Rectal smooth muscle tissue (tissue), 1 donor: ENCODE measurements around the gene USE1.

Experiments
- H3K27ac ChIP-seq: one replicate; pipeline ENCODE4 v1.7.0; 2013; ENCODE audit warnings: low read depth, low read length, inconsistent platforms
- H3K27me3 ChIP-seq: one replicate; pipeline ENCODE4 v1.7.0; 2013; ENCODE audit warnings: low read length; ENCODE audit not compliant: control insufficient read depth, insufficient read depth
- H3K36me3 ChIP-seq: one replicate; pipeline ENCODE4 v1.7.0; 2013; ENCODE audit warnings: low read length; ENCODE audit not compliant: control insufficient read depth, insufficient read depth
- H3K4me1 ChIP-seq: one replicate; pipeline ENCODE4 v1.7.0; 2013; ENCODE audit warnings: low read length; ENCODE audit not compliant: control insufficient read depth, insufficient read depth
- H3K4me3 ChIP-seq: one replicate; pipeline ENCODE4 v1.7.0; 2013; ENCODE audit warnings: low read length
- H3K9ac ChIP-seq: one replicate; pipeline ENCODE4 v1.7.0; 2013; ENCODE audit warnings: low read length

Gene USE1

DNA sequence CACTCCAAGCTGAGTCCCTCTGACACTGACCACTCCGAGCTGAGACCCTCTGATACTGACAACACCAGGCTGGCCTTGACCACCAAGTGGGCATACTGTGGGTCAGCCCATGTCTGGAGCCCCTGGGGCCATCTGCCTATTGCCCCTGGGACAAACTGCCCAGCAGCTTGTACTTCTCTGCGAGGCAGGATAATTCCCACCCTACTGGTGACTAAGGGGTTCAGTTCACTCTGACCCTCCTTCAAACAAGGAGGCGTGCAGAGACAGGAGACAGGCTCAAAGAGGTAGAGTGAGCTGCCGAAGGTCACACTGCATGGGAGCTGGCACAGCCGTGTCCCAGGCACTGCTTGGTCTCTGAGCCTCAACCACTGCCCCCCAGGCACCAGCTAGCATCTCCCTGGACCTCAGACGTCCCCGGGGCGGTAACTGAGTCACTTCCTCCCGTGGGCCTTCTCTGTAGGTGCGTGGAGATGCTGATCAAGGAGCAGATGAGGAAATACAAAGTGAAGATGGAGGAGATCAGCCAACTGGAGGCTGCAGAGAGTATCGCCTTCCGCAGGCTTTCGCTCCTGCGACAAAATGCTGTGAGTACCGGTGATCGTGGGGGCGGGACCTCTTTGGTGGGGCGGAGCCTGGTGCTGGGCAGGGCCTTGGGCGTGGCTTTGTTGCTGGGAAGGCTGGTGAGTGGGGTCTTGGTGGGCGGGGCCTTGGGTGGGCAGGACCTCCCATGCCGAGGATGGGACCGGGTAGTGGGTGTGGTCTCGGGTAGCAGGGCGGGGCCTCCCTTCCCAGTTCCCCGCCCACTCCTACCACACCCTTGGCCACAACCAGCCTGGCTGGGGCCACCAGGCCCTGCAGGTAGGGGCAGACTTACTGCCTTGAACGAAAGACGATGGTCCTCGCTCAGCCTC, 5.8 kb upstream of the USE1 start:
- Histone ChIP-seq H3K9ac (no peak overlapping the region), H3K27me3 (no peaks in the 10 kb centered on the region), H3K4me3 (no peak overlapping the region), H3K36me3 (peaks cover 29% of the 10 kb centered on the region), H3K4me1 (no peaks in the 10 kb centered on the region), H3K27ac (no peak overlapping the region)

DNA sequence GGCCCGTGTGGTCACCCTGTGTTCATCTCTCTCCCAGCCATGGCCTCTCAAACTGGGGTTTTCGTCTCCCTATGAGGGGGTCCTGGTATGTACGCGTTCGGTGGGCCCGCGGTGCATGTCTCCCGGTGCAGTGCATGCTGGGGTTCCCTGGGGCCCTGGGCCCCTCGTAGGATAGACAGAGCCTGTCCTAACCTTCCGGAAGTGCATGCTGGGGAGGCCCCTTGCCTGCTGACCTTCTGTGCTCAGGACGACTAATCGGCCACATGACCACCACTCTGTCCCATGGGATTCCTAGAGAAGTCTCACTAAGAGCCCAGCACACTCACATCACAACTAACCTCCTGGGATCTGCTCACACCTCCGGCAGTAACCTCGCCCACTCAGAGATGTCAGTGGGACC, 4.9 kb upstream of the USE1 start:
- no peak overlapping the region for H3K27ac ChIP-seq
- H3K4me3 ChIP-seq = no peak overlapping the region
- peaks cover 3% of the 10 kb centered on the region for H3K4me1 ChIP-seq
- H3K27me3 ChIP-seq = no peaks in the 10 kb centered on the region
- H3K9ac ChIP-seq = no peak overlapping the region
- H3K36me3 ChIP-seq = peaks cover 29% of the 10 kb centered on the region

DNA sequence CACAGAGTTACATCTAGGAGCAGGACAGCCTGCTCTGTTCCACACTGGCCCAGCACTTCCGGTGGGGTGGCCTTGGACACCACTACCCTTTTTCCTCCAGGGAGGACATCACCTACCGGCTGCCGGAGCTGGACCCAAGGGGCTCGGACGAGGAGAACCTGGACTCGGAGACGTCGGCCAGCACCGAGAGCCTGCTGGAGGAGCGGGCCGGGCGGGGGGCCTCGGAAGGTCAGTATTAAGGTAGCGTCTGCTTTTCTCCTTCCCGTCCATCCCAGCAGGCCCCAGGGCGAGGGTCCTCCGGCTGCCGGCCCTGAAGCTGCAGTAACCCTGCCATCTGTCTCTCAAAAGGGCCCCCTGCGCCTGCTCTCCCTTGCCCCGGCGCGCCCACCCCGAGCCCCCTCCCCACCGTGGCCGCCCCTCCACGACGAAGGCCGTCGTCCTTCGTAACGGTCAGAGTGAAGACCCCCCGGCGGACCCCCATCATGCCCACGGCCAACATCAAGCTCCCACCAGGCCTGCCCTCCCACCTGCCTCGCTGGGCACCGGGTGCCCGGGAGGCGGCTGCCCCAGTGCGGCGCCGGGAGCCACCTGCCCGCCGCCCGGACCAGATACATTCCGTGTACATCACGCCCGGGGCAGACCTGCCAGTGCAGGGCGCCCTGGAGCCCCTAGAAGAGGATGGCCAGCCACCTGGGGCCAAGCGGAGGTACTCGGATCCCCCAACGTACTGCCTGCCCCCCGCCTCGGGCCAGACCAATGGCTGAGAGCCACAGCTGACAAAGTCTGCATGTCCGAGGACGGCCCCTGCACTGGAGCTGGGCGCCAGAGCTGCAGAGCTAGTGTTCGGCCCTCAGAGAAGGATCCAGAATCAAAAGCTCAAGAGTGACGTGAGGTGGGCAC, 3.4 kb upstream of the USE1 start:
- Histone ChIP-seq H3K36me3 (peaks cover 24% of the 10 kb centered on the region), H3K27me3 (no peaks in the 10 kb centered on the region), H3K27ac (no peak overlapping the region), H3K9ac (no peak overlapping the region), H3K4me3 (no peak overlapping the region), H3K4me1 (peaks cover 6% of the 10 kb centered on the region)

DNA sequence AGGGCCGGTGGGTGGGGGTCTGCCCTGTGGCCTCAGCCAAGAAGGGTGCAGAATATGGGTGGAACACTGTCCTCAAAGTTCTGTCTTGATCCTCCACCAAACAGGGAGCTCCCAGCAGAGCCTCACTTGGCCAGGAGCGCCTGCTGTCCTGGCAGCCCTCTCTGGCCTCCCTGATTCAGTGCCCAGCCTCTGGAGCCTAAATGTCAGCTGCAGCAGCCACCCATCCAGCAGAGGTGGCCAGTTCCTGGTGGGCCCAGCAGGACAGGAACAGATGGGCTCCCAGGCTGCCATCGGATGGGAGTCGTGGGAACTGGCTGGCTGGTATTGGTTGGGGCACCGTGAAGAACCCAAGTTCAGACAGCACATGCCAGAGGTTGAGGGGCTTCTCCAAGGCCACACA, 1.8 kb upstream of the USE1 start:
- no peak overlapping the region for H3K4me3 ChIP-seq
- no peak overlapping the region for H3K9ac ChIP-seq
- H3K27me3 ChIP-seq = no peaks in the 10 kb centered on the region
- H3K4me1 ChIP-seq = peaks cover 6% of the 10 kb centered on the region
- no peak overlapping the region for H3K27ac ChIP-seq
- H3K36me3 ChIP-seq = peaks cover 30% of the 10 kb centered on the region

DNA sequence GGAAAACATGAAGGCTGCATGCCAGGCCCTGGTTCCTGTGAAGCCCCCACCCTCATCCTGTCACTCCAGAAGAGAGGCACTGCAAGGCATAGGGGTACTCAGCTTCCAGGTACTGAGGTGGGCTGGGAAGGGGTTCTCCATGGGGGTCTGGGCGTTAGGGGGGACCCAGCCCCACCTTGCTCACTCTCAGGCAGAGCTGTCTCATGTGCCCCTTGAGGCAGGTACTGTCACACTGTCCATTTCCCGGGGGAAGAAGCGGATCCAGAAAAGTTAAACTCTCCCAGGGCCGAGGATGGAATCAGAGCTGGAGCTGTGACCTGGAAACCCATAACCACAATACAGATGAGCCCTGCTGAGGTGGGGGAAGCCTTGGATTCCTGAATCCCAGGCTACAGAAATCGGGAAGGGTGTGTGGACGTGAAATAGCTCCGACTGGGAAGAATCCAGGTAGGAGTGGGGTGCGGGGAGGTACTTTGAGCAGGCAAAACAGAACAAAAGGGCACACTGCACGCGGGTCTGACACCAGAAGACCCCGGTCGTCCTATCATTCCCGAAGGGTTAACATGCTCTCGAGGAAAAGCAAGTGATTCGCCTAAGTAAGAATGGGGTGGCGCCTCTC, 540 bp upstream of the USE1 start:
- Histone ChIP-seq H3K27me3 (no peaks in the 10 kb centered on the region), H3K27ac (peak overlapping the region; percentile 93), H3K36me3 (peaks cover 21% of the 10 kb centered on the region), H3K9ac (peak overlapping the region; percentile 43), H3K4me1 (peaks cover 6% of the 10 kb centered on the region), H3K4me3 (peak overlapping the region; percentile 93)

DNA sequence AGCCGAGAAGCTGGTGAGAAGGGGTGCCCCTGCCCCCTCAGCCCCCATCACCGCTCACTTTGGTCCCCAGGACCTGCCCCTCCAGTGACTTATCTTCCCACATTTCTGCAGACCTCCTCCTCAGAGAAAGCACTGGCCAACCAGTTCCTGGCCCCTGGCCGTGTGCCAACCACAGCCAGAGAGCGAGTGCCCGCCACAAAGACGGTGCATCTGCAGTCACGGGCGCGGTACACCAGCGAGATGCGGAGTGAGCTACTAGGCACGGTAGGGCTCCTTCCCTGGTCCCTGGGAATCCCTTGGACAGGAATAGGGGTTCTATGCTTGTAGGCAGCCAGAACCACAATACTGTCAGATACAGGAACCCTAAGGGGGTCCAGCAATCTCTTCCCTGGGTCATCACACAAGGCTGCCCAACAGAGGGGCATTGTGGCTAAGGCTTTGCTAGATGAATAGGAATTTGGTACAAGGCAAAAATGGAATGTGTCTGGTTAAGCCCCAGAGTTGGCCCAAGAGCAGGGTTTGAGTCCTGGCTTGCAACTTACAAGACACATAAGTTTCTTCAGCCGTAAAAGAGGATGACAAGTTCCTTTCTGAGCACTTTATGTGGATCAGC, 1.0 kb downstream of the USE1 start:
- Histone ChIP-seq H3K4me3 (peak overlapping the region; percentile 93), H3K36me3 (peaks cover 14% of the 10 kb centered on the region), H3K4me1 (peaks cover 6% of the 10 kb centered on the region), H3K27me3 (no peaks in the 10 kb centered on the region), H3K27ac (no peak overlapping the region), H3K9ac (no peak overlapping the region)

DNA sequence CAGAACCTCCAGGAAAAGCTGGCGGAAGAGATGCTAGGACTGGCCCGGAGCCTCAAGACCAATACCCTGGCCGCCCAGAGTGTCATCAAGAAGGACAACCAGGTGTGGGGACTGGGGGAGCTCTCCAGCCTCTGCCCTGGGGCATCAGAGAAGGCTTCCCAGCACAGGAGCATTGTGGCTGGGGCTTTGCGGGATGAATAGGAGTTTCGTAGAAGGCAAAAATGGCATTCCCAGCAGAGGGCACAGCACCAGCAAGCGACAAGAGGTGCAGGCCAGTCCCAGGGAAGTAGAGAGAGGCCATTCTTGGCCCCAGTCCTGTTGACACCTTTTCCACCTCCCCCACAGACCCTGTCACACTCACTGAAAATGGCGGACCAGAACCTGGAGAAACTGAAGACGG, 4.1 kb downstream of the USE1 start:
- Histone ChIP-seq H3K9ac (no peak overlapping the region), H3K27ac (no peak overlapping the region)

DNA sequence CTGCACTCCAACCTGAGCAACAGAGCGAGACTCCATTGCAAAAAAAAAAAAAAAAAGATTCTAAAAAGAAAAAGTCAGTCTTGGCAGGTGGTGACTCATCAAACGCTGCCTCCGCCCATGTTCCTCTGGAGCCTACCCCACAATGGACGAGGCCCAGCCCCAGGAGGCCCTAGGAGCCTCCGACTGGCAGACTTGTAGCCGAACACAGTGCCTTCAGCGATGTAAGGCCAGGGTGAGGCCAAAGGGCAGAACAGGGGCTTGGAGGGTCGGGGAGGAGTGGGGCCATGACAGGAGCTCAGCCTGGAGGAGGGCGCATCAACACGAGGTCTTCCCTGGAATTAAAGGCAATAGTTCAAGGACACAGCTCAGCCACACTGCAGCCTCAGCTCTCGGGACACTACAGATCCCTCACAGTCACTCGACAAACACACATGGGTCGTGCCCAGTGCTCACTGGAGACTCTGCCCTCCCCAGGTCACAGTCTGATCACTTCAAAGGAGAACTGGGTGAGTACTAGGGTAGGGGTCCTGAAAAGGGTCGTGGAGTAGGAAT, 5.1 kb downstream of the USE1 start:
- Histone ChIP-seq H3K27ac (no peak overlapping the region), H3K4me3 (no peak overlapping the region), H3K36me3 (peaks cover 8% of the 10 kb centered on the region), H3K27me3 (no peaks in the 10 kb centered on the region), H3K9ac (no peak overlapping the region), H3K4me1 (peaks cover 3% of the 10 kb centered on the region)

More for the DNA sequence above, 4.1 kb downstream of the USE1 start:
- Histone ChIP-seq H3K27me3 (no peaks in the 10 kb centered on the region), H3K4me1 (peaks cover 6% of the 10 kb centered on the region), H3K4me3 (no peak overlapping the region), H3K36me3 (peaks cover 8% of the 10 kb centered on the region)

DNA sequence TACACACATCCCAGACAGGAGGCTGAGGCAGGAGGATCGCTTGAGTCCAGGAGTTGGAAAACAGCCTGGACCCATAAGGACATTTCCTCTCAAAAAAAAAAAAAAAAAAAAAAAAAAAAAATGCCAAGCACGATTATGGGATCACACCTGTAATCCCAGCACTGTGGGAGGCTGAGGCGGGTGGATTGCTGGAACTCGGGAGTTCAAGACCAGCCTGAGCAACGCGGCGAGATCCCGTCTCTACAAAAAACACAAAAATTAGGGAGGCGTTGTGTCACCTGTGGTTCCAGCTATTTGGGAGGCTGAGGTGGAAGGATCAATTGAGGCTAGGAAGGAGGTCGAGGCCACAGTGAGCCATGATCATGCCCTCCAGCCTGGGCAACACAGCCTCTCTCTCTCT, 9.9 kb downstream of the USE1 start:
- H3K9ac ChIP-seq = no peak overlapping the region
- no peak overlapping the region for H3K27ac ChIP-seq
- H3K27me3 ChIP-seq = no peaks in the 10 kb centered on the region
- no peaks in the 10 kb centered on the region for H3K4me1 ChIP-seq
- H3K36me3 ChIP-seq = peaks cover 5% of the 10 kb centered on the region
- no peak overlapping the region for H3K4me3 ChIP-seq

DNA sequence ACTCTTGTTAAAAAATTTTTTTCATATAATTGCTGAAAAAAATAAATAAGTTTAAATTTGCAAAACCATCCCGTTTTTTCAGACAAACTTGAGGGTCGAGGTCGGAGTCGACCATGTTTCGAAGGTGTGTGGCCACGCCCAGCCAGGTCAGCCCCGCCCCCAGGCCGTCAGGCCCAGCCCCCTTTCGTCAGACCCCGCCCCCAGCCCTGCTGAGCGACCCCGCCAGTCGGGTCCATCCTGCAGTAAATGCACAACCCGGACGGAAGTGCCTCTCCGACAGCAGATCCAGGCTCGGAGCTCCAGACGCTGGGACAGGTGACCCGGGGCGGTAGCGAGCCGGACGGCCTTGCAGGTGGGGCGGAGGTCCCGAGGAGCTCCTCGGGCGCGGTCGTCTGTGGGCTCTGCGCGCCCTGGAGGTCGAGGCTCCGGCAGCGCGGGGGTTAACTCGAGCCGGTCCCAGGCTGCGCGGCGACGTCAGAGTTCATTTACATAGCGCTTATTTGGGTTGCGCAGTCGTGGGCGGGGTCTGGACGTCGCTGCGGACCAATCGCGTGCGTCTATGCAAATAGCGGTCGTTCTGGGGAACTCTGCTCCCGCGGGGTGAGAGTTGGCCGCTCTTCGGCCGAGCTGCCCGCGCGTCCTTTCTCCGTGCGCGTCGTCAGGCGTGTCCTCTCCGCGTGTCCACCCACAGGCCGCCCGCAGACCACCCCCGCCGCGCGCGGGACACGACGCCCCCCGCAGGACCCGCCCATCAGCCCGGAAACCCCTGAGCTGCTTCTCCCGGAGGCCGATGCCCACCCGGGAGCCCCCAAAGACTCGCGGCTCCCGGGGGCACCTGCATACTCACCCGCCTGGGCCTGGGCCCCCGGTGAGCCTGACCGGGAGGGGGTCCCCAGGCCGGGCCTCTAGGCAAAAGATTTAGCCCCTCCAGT, 11.1 kb downstream of the USE1 start, which contains the start of gene OCEL1:
OCEL1 (plus strand) TSS at position 225 of the 932 bp plus-strand sequence; CDS start at position 247, 22 bp downstream.
- peak within 1 kb of the TSS; percentile 95 for H3K4me3 ChIP-seq
- H3K27ac ChIP-seq = peak within 1 kb of the TSS; percentile 81
- no peaks in the 10 kb centered on the region for H3K27me3 ChIP-seq
- H3K4me1 ChIP-seq = no peaks in the 10 kb centered on the region
- H3K36me3 ChIP-seq = peaks cover 8% of the 10 kb centered on the region
- peak within 1 kb of the TSS; percentile 56 for H3K9ac ChIP-seq

DNA sequence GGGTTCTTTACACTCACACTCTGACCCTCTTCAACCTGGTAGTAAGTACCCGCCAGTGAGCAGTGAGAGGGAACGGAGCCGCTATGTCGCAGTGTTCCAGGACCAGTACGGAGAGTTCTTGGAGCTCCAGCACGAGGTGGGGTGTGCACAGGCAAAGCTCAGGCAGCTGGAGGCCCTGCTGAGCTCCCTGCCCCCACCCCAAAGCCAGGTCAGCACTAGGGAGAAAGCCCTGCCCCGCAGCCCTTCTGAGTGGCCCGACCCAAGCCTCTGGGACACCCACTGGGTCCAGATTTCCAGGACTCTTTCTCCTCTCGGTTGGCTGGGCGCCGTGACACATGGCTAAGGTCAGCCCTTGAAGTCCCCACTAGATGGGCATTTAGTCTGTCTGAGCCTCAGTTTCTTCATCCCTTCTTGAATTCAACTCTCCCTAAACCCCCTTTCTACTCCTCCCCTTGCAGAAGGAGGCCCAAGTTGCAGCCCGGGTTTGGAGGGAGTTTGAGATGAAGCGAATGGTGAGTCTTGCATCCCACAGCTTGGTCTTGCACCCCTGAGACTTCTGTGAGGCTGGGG, 12.7 kb downstream of the USE1 start:
- Histone ChIP-seq H3K9ac (no peak overlapping the region), H3K4me3 (no peak overlapping the region), H3K36me3 (peaks cover 17% of the 10 kb centered on the region), H3K27me3 (no peaks in the 10 kb centered on the region), H3K27ac (no peak overlapping the region), H3K4me1 (no peaks in the 10 kb centered on the region)
